Caco-2 (cell line): ENCODE data around the gene WNT7A. TPM values are rescaled to one million over a fixed set of nuclear protein-coding genes. Genes with fewer than 3 reads are reported as not detected.

Experiments used
- BruUV-seq: library from RNA; stranded (reverse); fragments of 400-500 nt; replicated peaks from 2 replicates; lab custom pipeline; 2021; lab: Mats Ljungman, UMichigan
- CTCF ChIA-PET: fragments of 300-600 bp; sonication (Branson Sonifier 250); formaldehyde crosslinking; loops from one replicate; lab custom pipeline; 2022; ENCODE audit warnings: antibody characterized with exemption; lab: Charles Lee
- POLR2A ChIA-PET: fragments of 300-600 bp; sonication (Branson Sonifier 250); formaldehyde crosslinking; loops from one replicate; lab custom pipeline; 2022; ENCODE audit warnings: antibody characterized with exemption; lab: Charles Lee
- DNase-seq, 2 experiments: peaks; one replicate each; pipeline versions ENCODE4 v3.0.0 to v3.0.0-alpha.2; 2020 to 2022
- H3K27me3 ChIP-seq: replicated peaks from 2 replicates; pipeline ENCODE4 v1.6.0; 2011; ENCODE audit warnings: low read length; ENCODE audit not compliant: control insufficient read depth, insufficient read depth
- H3K36me3 ChIP-seq: 2 replicates; pipeline ENCODE4 v1.5.1; 2011; ENCODE audit warnings: low read length; ENCODE audit not compliant: control insufficient read depth, insufficient read depth
- H3K4me1 ChIP-seq: fragments of 250-450 bp; sonication (Bioruptor Pico); 2 replicates; pipeline ENCODE4 v1.5.1; 2020; ENCODE audit warnings: mild to moderate bottlenecking
- H3K4me3 ChIP-seq: 2 replicates; pipeline ENCODE4 v1.5.1; 2011; ENCODE audit warnings: low read depth, mild to moderate bottlenecking, control low read depth, low read length
- H3K9me3 ChIP-seq: fragments of 250-450 bp; sonication (Bioruptor Pico); 2 replicates; pipeline ENCODE4 v1.5.1; 2020; ENCODE audit warnings: mild to moderate bottlenecking, moderate library complexity
- H3K27ac Mint-ChIP-seq: one replicate; pipeline ENCODE4 v1.8.0; 2022; ENCODE audit warnings: mixed read lengths; ENCODE audit not compliant: unreplicated experiment
- H3K27me3 Mint-ChIP-seq: one replicate; pipeline ENCODE4 v1.8.0; 2022; ENCODE audit warnings: mixed read lengths; ENCODE audit not compliant: insufficient read depth, unreplicated experiment
- H3K36me3 Mint-ChIP-seq: one replicate; pipeline ENCODE4 v1.8.0; 2022; ENCODE audit warnings: mild to moderate bottlenecking, mixed read lengths; ENCODE audit not compliant: insufficient read depth, unreplicated experiment
- H3K4me1 Mint-ChIP-seq: one replicate; pipeline ENCODE4 v1.8.0; 2022; ENCODE audit warnings: low read depth, mixed read lengths; ENCODE audit not compliant: unreplicated experiment
- H3K4me3 Mint-ChIP-seq: one replicate; pipeline ENCODE4 v1.8.0; 2022; ENCODE audit warnings: mild to moderate bottlenecking, moderate library complexity, mixed read lengths; ENCODE audit not compliant: unreplicated experiment
- H3K9me3 Mint-ChIP-seq: one replicate; pipeline ENCODE4 v1.8.0; 2022; ENCODE audit warnings: mixed read lengths; ENCODE audit not compliant: unreplicated experiment
- intact Hi-C: fragments of 100-400 bp; cut with micrococcal nuclease; formaldehyde crosslinking; loops from one replicate; pipeline ENCODE4 v1.10.0; 2022; ENCODE audit not compliant: unreplicated experiment
- total RNA-seq: library from RNA; stranded (reverse); gene quantifications from 2 replicates; pipeline ENCODE4 v1.2.3, GENCODE V29; 2022
- TF ChIP-seq, protein P1 (sequence below), 2 experiments: fragments of 200-600 bp in 1 of 2; IDR thresholded peaks; 1 replicate in 1 of 2; 2 replicates in 1 of 2; pipeline versions ENCODE4 v1.5.1 to v1.8.0; 2011 to 2022; ENCODE audit warnings: antibody characterized with exemption in 1 of 2, control low read depth in 1 of 2, inconsistent platforms in 1 of 2, low read depth in 1 of 2, low read length in 1 of 2, mild to moderate bottlenecking in 1 of 2, moderate library complexity in 1 of 2; ENCODE audit not compliant: insufficient read depth in 1 of 2, severe bottlenecking in 1 of 2, unreplicated experiment in 1 of 2

WNT7A gene
- total RNA-seq, 1 experiment from 2014 or later, result 1.1 TPM

DNA sequence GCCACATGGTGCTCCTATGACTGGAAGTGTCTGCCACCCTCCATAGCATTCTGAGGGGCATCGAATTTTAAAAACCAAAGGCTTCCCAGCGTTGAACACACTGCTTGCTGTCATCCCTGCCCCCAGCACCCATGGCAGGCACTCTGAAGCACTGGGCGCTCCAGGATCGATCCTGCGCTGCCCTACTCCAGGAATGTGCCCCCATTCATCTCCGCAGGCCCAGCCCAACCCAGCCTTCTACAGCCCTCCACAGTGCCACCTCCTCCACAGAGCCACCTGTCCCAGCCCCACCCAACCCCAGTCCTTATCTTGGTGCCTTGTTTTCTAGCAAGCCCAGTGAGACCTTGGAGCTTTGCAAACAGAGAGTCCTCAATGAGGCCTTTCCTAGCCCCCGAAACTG is 52.2 kb downstream of the WNT7A start:
- intact Hi-C loops, result no loop called here
- Histone ChIP-seq H3K9me3 (no peaks in the 10 kb centered on the region), H3K4me3 (no peak overlapping the region), H3K27me3 (0 out of 2 replicates have a peak, but pooled peaks cover 2% of the 10 kb centered on the region), H3K36me3 (no peaks in the 10 kb centered on the region), H3K4me1 (0 out of 2 replicates have a peak, but pooled peaks cover 6% of the 10 kb centered on the region)
- no peak for DNase-seq
- ChIA-PET POLR2A (no interaction called here), CTCF (interaction anchor here (0.6 kb wide), 1 partner anchor 682 kb away, joined by 3 read pairs; no protein-coding TSS in a partner anchor)
- Mint-ChIP-seq H3K4me3 (no peak overlapping the region), H3K9me3 (no peaks in the 10 kb centered on the region), H3K27me3 (peaks cover 12% of the 10 kb centered on the region), H3K27ac (no peak overlapping the region), H3K4me1 (peaks cover 8% of the 10 kb centered on the region), H3K36me3 (peaks cover 8% of the 10 kb centered on the region)
- TF ChIP-seq, protein P1, sequence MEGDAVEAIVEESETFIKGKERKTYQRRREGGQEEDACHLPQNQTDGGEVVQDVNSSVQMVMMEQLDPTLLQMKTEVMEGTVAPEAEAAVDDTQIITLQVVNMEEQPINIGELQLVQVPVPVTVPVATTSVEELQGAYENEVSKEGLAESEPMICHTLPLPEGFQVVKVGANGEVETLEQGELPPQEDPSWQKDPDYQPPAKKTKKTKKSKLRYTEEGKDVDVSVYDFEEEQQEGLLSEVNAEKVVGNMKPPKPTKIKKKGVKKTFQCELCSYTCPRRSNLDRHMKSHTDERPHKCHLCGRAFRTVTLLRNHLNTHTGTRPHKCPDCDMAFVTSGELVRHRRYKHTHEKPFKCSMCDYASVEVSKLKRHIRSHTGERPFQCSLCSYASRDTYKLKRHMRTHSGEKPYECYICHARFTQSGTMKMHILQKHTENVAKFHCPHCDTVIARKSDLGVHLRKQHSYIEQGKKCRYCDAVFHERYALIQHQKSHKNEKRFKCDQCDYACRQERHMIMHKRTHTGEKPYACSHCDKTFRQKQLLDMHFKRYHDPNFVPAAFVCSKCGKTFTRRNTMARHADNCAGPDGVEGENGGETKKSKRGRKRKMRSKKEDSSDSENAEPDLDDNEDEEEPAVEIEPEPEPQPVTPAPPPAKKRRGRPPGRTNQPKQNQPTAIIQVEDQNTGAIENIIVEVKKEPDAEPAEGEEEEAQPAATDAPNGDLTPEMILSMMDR (IDR thresholded peaks at IDR 0.05; ENCODE audit: insufficient read depth in 1 of 2, low read depth in 1 of 2, low read length in 1 of 2, severe bottlenecking in 1 of 2, unreplicated experiment in 1 of 2), result no peak
- no TSS peak for BruUV-seq

DNA sequence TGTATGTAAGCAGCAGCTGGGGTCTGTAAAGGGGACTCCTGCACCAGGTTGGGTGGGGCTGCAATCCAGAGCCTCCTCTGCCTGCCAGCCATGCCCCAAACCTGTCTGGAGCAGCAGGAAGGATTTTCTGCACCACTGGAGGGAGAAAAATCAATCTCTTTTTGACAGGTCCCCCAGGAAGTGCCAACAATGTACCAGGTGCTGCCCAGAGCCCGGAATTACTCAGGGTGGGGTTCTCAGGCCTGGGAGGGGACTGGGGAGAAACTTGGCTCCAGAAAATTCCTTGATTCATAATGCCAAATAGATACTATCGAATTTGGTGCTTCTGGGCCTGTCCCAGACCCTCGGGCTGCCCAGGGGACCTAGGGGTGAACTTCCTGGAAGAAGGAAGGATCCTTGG is 52.6 kb downstream of the WNT7A start:
- Histone ChIP-seq H3K27me3 (0 out of 2 replicates have a peak, but pooled peaks cover 2% of the 10 kb centered on the region), H3K4me1 (0 out of 2 replicates have a peak, but pooled peaks cover 6% of the 10 kb centered on the region), H3K4me3 (no peak overlapping the region), H3K9me3 (no peaks in the 10 kb centered on the region), H3K36me3 (no peaks in the 10 kb centered on the region)
- POLR2A ChIA-PET, result no interaction called here
- BruUV-seq, result no TSS peak
- intact Hi-C loops, result no loop called here
- H3K4me3 Mint-ChIP-seq, result no peak overlapping the region
- H3K36me3 Mint-ChIP-seq, result peaks cover 8% of the 10 kb centered on the region
- DNase-seq, result no peak
- H3K27ac Mint-ChIP-seq, result no peak overlapping the region
- CTCF ChIA-PET, result no interaction called here
- peaks cover 11% of the 10 kb centered on the region for H3K27me3 Mint-ChIP-seq
- no peaks in the 10 kb centered on the region for H3K9me3 Mint-ChIP-seq
- peaks cover 8% of the 10 kb centered on the region for H3K4me1 Mint-ChIP-seq
- TF ChIP-seq, protein P1 (IDR thresholded peaks at IDR 0.05; ENCODE audit: insufficient read depth in 1 of 2, low read depth in 1 of 2, low read length in 1 of 2, severe bottlenecking in 1 of 2, unreplicated experiment in 1 of 2), result no peak

DNA sequence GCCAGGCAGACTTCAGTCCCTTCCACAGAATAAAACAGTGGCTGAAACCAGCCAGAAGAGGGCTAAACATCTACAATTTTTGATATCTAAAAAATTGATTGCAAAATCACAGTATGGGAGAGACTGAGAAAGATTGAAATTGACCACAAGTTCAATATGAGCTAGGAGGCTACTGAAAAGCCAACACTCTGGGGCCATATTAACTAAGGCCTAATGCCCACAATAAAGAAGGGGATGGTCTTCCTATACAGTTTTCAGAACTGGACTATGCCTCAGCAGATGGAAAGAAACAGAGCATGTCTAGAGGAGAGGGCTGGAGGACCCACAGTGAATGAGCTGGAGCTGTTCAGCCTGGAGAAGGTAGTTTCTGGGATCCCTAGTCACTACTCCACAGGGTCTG is 53.2 kb downstream of the WNT7A start:
- no peak for DNase-seq
- BruUV-seq, result no TSS peak
- ChIA-PET POLR2A (no interaction called here), CTCF (no interaction called here)
- Histone ChIP-seq H3K36me3 (no peaks in the 10 kb centered on the region), H3K27me3 (0 out of 2 replicates have a peak, but pooled peaks cover 2% of the 10 kb centered on the region), H3K4me3 (no peak overlapping the region), H3K4me1 (0 out of 2 replicates have a peak, but pooled peaks cover 6% of the 10 kb centered on the region), H3K9me3 (no peaks in the 10 kb centered on the region)
- peaks cover 9% of the 10 kb centered on the region for H3K27me3 Mint-ChIP-seq
- peaks cover 8% of the 10 kb centered on the region for H3K4me1 Mint-ChIP-seq
- intact Hi-C loops, result no loop called here
- no peak overlapping the region for H3K27ac Mint-ChIP-seq
- no peaks in the 10 kb centered on the region for H3K9me3 Mint-ChIP-seq
- TF ChIP-seq, protein P1 (IDR thresholded peaks at IDR 0.05; ENCODE audit: insufficient read depth in 1 of 2, low read depth in 1 of 2, low read length in 1 of 2, severe bottlenecking in 1 of 2, unreplicated experiment in 1 of 2), result no peak
- no peak overlapping the region for H3K4me3 Mint-ChIP-seq
- H3K36me3 Mint-ChIP-seq, result peaks cover 8% of the 10 kb centered on the region
